RPMI7951 (cell line): Measurements from ENCODE around the gene FLOT1. TPM values are rescaled to one million over a fixed set of nuclear protein-coding genes. Genes with fewer than 3 reads are reported as not detected.

Source experiments
- DNase-seq: peaks from one replicate; pipeline ENCODE4 v3.0.0-alpha.2; 2012; ENCODE audit warnings: low read depth
- total RNA-seq: library from RNA; depleted of rRNA; stranded (reverse); fragments of >200 nt; shearing (Covaris generic); gene quantifications from 2 replicates; pipeline ENCODE4 v1.2.3, GENCODE V29; 2014; rRNA removed

The FLOT1 gene, protein sequence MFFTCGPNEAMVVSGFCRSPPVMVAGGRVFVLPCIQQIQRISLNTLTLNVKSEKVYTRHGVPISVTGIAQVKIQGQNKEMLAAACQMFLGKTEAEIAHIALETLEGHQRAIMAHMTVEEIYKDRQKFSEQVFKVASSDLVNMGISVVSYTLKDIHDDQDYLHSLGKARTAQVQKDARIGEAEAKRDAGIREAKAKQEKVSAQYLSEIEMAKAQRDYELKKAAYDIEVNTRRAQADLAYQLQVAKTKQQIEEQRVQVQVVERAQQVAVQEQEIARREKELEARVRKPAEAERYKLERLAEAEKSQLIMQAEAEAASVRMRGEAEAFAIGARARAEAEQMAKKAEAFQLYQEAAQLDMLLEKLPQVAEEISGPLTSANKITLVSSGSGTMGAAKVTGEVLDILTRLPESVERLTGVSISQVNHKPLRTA
- total RNA-seq = 108 and 118 TPM in 2 replicates

DNA sequence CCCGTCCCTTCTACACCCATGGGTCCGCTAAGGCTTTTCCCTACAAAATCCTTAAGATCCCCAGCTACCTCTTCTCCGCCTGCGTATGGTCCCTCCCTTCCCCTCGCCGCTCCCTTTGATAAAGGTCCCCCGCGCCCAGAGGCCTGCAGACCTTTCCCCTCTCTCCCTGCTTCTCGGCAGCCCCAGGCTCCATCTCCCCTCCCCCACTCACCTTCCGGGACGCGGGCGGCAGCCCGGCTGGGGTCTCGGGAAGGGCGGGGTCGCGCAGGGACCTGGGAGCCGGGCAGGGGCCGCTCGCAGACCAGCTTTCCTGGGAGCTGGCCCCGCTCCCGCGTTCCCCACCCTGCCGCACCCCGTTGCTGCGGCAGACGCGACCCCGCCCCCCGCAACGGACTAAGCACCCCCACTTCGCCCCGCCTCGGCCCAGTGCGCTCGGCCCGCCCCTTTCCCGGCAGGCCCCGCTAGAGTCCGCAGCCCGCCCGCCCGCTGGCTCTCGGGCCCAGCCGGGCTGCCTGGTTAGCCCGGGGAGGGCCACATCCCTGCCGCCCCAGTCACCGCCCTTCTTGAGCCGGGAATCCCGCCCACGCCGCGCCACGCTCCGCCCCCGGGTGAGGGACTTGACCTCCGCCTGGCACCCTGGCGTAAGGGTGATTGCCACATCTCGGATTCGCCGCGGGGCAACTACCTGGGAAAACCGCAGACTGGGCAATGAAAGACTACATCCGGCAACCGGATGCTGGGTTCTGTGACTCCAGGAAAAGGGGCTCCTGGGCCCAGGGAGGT is at the start of gene FLOT1:
FLOT1 (minus strand) TSS at position 372 of the 783 bp plus-strand sequence. CDS start 498 bp downstream, outside the sequence.
- DNase-seq = peak; percentile 95

DNA sequence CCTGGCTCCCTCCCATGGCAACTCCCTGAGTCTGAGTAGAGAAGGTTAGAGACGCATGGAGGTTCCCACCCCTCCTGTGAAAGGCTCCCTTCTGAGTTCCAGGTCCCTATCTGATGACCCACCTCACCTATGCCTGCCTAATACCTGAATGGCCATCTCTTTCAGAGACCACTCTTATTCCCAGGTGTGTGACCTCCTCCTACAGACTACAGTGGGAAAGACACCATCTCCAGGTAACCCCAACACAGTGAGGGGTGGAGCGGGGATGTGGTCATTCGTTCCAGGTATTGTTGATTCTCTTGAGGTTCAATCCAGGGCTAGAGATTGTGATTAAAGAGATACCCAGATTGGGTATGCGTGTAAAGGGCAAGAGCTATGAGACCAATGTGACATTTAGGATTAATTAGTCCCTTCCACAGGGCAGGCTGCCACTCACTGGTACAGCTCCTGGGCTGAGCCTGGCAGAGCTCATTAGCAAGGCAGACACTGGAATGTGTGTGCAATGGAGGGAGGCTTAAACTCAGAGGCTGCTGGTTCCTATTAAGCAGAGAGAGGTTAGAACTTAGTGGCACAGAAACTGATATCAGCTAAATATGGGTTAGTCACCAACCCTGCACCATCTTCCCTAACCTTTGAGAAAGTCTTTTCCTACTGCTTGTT is 48.4 kb upstream of the FLOT1 start:
- DNase-seq = no peak

DNA sequence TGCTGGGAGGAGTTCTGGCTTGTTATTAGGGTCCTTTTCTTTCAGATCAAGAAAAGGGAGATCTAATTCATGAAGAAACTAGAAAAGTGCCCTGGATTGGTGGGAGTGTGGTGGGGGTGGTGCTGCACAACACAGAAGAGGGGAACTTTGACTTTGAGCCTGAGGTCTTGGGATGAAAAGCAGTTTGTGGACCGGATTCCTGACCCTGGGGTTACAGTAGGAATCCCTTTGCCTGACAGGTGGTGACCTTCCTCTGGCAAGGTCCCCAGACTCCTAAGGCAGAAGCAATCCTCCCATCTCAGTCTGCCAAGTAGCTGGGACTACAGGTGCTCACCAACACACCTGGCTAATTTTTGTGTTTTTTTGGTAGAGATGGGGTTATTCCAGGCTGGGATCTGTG is 47.1 kb upstream of the FLOT1 start:
- no peak for DNase-seq

DNA sequence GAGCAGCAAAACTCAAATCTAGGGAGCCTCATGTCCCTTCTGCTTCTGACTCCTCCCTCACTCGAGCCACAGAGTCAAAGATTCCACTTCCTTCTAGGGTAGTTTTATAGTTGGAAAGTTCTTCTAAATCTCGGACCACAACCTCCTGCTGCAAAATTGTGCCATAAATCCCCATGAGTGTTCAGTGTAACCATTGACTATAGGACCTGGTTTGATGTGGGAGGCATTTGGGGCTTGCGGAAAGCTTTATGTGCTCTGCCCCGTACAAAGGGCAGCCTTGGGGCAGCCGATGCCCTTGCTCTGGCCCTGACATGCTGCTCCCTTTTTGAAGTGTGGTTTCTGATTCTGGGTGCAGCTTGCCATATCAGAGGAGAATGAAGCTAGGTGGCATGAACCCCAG is 45.5 kb upstream of the FLOT1 start:
- DNase-seq = peak; percentile 92

DNA sequence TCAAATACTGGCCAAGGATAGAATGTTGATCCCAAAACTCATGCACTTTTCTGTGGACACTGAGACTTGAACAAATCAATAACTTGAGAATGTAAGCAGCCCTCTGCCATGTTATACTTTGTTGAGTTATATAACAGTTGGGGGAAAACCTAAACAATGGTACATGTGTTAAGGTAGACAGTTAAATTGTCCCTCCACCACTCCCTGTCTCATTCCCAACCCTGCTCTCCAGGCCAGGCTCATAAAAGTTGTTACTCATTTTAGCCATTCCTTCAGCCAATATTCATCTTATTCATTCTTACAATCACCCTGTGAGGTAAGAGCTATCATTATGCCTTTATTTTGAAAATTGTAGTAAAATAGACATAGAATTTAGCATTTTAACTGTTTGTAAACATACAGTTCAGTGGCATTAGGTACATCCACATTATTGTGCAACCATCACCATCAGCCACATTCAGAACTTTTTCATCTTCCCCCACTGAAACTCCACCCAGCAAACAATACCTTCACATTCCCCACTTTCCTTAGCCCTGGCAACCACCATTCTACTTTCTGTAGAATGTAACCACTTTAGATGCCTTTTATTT is 40.0 kb upstream of the FLOT1 start:
- DNase-seq = peak; percentile 60

DNA sequence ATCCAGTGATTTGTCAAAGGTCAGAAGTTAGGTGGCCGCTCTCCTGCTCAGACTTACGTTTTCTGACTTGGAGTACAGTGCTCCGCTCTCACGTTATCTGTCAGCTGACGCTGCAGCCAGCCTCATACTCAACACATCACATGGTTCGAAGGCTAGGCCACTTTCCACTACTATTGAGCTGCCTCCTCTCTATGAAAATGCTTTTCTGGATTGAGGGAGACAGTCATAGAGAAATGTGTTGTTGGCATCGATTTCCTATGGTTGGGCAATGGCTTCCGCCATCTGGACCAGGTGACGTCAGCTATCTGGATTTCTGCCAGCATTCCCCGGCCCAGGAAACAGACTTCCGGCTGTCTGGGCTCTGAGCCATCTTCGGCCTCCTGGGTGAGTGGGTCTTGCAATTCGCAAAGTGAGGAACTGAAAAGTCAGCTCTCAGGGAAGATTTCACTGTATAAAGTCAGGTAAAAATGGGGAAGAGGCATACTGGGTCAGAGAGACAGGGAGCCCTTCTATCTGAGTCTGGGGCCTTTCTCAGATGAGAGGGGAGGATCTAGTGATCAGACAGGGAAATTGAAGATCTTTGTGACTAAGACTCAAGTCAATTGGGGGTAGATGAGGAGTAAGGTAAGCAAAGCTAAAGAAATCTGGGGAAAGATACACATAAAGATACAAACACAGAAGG is 39.4 kb upstream of the FLOT1 start:
- peak; percentile 99 for DNase-seq

DNA sequence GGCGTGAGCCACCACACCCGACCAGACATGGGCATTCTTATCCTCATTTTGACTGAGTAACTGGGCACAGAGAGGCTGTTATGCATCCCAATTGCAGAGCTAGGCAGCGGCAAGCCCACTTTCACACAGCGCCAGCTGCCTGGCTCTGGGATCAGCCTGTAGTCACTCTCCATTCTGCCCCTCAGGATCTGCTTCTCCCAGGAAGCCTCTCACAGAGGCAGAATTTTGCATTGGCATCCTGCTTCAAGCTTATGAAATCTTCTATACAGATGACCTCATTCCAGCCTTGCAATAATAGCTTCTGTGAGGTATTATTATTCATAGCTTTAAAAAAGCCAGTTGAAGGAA is 38.9 kb upstream of the FLOT1 start:
- no peak for DNase-seq

DNA sequence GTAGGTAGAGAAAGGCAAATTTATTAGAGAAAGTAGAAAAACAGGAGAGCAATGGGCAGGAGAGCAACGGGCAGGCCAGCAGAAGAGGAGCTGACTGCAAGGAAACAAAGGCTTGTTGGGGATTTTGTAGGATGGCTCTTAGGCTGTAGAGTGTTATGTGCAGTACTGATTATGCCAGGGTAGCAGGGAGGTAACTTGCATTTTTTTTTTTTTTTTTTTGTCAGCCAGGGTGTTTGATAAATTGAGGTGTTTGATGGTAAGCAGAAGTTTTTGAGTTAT is 38.1 kb upstream of the FLOT1 start:
- DNase-seq = no peak

DNA sequence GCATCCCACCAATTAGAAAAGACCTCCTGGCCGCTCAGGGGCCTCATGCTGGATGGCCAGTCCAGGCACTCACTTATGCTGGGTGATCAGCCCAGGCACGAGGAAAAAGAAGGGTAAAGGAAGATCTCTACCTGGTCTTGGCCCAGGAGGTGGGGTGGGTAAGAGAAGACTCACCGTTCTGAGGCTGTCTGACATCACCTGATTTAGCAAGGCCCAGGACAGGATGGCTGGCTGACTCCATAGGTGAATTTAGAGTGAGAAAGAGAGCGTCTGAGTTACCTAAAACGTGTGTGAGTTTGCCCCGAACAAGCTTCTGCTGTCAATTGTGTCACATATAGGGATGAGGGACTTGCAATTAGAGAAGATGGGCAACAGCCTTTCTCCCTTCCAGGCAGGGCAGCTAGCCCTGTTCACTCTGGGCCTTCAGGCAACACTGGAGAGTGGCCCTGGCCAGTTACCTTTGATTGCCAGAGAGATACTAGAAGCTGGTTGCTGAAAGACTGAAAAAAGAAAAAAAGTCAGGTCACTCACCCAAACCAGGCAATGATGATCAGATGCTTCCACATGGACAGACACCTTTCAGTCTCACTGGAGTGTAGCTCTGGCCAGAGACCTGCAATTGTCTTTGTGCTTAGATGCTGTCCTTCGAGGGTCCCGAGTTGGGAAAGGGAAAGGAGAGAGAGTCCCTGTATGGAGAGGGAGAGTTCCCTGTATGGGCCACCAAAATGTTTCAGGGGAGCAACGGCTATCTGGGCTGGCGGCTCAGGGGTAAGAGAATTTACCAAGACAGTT is 37.6 kb upstream of the FLOT1 start:
- DNase-seq = no peak

DNA sequence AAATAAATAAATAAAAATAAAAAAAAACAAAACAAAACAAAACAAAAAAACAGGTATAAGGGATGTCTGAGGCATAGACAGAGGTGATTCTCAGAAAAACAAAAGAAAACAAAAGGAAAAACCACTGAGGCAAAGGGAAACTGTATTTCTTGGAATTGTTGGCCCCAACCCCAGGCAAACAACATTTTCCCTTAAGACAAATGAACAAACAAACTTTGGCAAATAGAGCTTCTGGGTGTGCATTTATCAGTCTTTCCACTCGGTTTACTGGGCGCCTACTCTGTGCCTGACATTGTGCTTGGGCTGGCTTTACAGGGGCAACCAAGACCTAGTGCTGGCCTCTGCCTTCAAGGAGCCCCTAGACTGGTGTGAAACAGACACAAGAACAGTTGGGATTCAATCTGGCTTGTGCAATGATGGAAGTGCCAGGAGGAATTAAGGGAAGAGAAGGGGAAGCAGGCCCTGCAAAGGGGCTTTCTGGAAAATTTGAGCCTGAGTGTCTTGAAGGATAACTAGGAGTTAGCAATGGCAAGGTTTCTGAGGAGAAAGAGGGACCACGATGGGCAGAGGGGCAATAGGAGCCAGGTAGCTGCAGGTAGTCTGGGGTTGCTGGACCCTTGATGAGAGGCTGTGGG is 35.6 kb upstream of the FLOT1 start:
- DNase-seq = no peak

DNA sequence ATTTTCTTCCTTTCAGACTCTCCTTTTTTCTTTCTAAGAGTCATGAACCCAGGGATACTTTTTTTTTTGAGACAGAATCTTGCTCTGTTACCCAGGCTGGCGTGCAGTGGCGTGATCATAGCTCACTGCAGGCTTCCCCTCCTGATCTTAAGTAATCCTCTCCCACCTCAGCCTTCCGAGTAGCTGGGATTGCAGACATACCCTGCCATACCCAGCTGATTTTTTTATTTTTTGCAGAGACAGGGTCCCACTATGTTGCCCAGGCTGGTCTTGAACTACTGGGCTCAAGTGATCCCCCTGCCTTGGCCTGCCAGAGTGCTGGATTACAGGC is 34.6 kb upstream of the FLOT1 start:
- DNase-seq = no peak

DNA sequence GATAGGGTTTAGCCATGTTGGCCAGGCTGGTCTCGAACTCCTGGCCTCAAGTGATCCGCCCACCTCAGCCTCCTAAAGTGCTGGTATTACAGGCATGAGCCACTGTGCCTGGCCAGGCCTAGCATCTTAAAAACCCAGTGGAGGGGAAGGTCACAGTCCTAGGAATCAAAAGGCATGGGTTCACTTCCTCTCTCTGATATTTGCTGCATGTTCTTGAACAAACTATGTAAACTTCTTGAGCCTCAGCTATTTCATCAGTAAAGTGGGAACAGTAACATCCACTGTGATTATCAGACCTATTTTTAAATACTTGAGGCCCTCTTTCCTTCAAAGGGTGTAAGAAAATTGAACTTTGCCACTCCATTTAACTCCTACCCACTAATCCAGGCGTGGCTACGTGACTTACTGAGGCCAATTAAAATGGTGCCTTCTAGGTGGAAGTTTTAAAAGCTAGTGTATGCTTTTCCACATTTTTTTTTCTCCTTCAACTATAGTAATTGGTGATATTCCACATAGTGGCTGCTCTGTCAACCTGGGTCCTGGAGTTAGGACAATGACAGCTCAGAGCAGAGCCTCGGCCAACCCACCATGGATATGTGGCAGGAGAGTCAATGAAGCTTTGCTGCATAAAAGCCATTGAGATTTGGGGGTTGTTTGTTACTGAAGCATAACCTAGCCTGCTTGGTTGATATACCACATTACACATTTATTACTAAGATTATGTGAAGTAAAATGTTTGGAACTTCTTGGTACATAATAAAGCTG is 34.1 kb upstream of the FLOT1 start:
- DNase-seq = no peak

DNA sequence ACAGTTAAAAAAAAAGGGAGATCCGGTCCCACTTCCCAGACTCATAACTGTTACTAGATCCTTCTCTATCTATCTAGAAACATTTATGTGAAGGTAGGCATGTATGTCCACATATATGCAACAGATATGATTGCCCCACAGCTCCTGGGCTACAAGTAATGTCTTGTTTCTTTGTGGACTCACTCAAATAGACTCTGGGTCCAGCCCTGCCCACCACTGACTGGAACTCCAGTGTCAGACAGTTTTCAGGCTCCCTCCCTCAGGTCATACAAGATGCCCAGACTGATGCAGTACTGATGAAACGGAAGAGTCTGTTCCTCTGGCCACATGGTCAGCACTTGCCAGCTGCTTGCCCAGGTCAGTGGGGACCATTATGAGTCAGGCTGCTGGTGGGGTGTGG is 32.6 kb upstream of the FLOT1 start:
- DNase-seq = peak; percentile 41

DNA sequence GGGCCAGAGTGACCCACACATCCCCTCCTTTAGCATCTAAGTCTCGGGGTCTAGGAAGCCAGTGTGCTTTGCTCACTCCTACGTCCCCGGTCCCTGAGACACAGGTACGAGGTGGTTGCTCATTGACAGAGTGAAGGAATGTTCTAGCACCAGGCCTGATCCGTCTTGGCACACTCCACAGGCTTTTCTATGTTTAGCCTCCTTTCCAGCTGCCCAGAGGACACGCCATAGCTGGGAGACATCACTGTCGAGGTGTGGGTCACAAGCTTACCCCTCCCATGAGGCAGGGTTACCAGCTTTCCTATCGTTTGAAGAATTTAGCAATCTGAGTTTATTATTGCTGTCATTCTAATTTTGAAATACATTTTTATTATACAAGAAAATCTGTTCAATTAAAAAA is 32.2 kb upstream of the FLOT1 start:
- DNase-seq = no peak

DNA sequence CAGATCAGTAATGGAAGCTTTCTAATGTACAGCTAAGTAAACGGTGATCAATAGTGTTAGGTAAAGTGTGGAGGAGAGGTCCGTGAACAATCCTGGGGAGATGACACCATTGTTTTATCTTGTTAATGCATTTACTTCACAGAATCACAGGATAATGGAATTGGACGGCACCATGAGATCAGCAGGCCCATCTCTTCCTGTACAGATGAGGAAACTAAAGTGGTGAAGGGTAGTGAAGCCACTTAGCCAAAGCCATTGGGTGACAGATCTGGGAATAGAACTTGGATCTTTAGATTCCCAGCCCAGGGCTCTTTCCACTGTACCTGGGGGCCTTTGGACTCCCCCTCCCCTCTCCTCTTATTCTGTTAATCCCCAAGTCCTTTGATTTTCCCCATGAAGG is 28.1 kb upstream of the FLOT1 start:
- DNase-seq = no peak

DNA sequence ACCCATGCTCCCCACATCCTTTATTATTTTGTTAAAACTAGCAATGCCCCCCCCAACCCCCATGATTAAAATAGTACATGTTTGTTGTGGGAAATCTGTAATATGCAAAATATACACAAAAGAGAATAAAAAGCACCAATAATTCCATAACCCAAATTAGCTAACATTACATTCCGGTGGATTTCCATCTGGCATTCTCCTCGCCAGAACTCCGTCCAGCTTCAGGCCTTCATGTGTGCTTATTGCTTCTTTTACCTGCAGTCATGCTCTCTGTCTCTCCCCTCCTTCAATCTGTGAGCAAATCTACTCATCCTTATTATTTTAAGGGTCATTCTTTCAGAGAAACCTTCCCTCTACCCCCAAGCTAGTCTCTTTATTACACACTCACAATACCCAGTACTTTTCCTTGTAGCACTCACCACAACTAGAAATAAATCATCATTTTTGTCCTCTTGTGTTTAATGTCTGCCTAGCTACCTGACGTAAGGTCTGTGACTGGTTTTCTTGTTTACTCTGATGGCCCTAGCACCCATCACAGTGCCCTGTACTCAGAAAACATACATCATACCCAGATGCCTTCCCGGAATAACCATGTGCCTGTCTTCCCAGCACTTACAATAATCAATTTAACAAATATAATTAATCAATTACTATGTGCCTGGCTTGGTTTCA is 27.5 kb upstream of the FLOT1 start:
- peak; percentile 62 for DNase-seq

DNA sequence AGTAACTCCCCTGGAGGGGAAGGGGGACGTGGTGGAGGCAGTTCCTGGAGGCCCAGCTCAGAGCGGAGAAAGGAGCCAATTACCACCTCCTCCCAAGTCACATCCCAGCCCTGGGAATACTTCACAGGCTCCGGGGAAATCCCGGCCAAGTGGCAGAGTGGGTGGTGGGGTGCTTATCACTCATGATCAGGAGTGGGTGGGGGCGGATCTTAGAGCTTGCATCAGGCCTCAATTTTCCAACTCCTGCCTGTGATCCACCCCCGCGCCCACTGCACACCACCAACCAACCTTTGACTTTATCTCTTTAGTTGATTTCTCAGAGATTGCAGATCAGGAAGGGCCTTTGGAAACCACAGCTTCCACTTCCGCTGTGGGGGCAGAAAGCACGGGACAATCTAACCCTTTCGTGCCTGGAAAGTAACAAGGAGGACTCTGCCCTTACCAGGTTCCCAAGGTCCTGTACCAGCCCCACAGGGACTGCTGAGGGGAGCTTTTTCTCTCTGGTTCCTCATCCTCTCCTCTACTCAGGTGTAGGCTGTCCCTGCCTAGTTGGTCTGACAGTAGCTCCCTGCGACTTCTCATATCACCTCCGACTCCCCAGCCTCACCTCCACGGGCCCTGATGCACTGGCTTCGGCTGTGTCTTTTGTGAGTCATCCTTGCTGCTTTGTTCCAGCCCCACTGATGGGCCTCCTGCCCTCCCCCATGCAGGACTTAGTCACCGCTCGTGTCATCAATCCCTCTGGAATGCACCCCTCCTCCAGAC is 26.8 kb upstream of the FLOT1 start:
- DNase-seq = peak; percentile 99

DNA sequence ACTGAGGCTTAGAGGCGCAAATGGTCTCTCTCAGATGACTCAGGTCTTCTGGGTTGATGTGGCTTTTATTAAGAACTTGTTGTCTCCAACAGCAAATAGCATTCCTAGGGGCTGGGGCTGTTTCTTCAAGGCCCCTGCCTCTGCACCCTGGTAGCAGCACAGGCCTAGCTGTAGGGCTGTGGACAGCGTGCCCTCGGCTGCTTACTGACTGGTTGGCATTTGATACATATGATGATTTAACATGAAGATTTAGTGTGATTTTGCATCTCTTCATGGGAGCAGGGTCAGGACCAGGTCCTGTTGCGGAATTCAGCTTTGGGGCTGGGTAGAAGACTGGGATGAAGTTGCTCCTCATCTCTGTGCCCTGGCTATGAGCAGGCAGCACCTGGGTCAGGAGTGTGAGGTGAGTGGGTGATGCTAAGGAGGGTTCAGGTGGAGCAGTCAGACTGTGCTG is 26.2 kb upstream of the FLOT1 start:
- peak; percentile 38 for DNase-seq

DNA sequence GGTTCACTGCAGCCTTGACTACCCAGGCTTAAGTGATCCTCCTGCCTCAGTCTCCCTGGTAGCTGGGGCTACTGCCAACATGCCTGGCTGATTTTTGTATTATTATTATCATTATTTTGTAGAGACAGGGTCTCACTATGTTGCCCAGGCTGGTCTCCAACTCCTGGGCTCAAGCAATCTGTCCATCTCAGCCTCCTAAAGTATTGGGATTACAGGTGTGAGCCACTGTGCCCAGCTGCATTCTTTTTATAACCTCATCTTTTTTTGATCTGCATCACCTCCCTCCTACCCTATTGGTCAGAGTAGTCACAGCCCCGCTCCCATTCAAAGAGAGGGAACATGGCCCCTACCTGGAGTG is 25.4 kb upstream of the FLOT1 start:
- no peak for DNase-seq
